H1 (cell line): ENCODE data around the gene VOPP1. TPM values are rescaled to one million over a fixed set of nuclear protein-coding genes. Genes with fewer than 3 reads are reported as not detected.

ENCODE experiments used
- CTCF ChIA-PET: fragments of 300-600 bp; sonication (Branson Sonifier 250); formaldehyde crosslinking; loops from one replicate; lab custom pipeline; 2021; ENCODE audit not compliant: partially characterized antibody; lab: Charles Lee
- POLR2A ChIA-PET: fragments of 300-600 bp; sonication (Branson Sonifier 250); formaldehyde crosslinking; loops from one replicate; lab custom pipeline; 2021; ENCODE audit warnings: inconsistent platforms; ENCODE audit not compliant: partially characterized antibody; lab: Charles Lee
- DNase-seq, 2 experiments: peaks; one replicate each; pipeline versions ENCODE4 v3.0.0 to v3.0.0-alpha.2; 2010 to 2022; ENCODE audit warnings: low spot score in 2 of 2, low read depth in 1 of 2, mixed read lengths in 1 of 2
- FAIRE-seq: peaks from 2 replicates; lab custom pipeline; 2011; peaks lifted over from hg19 to GRCh38; lab: Jason Lieb, UNC
- H2AFZ ChIP-seq: 2 replicates; pipeline ENCODE4 v1.8.1; 2012; ENCODE audit warnings: low read length, inconsistent platforms
- H2AK5ac ChIP-seq: 2 replicates; pipeline ENCODE4 v1.6.1; 2013; ENCODE audit warnings: low read depth, low read length
- H2BK120ac ChIP-seq: replicated peaks from 2 replicates; pipeline ENCODE3; 2013; ENCODE audit warnings: low read depth, low read length, inconsistent platforms
- H2BK12ac ChIP-seq: 2 replicates; pipeline ENCODE4 v1.6.1; 2013; ENCODE audit warnings: low read depth, low read length
- H2BK15ac ChIP-seq: 2 replicates; pipeline ENCODE4 v1.6.1; 2013; ENCODE audit warnings: low read length
- H2BK20ac ChIP-seq: 2 replicates; pipeline ENCODE4 v1.6.1; 2013; ENCODE audit warnings: low read length
- H2BK5ac ChIP-seq: 2 replicates; pipeline ENCODE4 v1.6.1; 2013; ENCODE audit warnings: low read depth, low read length
- H3K14ac ChIP-seq: 2 replicates; pipeline ENCODE4 v1.6.1; 2013; ENCODE audit warnings: inconsistent platforms; ENCODE audit not compliant: insufficient read length
- H3K18ac ChIP-seq: 2 replicates; pipeline ENCODE4 v1.6.1; 2013; ENCODE audit warnings: low read length; ENCODE audit errors: extremely low read depth
- H3K23ac ChIP-seq: 2 replicates; pipeline ENCODE4 v1.6.1; 2013; ENCODE audit warnings: inconsistent platforms; ENCODE audit not compliant: insufficient read length
- H3K23me2 ChIP-seq: 2 replicates; pipeline ENCODE4 v1.6.1; 2013; ENCODE audit warnings: low read depth, low read length
- H3K27ac ChIP-seq: 2 replicates; pipeline ENCODE4 v1.6.1; 2011; ENCODE audit warnings: low read depth, low read length, inconsistent platforms
- H3K27me3 ChIP-seq, 4 experiments: replicated peaks in 1 of 4; 1 replicate in 1 of 4; 2 replicates in 3 of 4; pipeline versions ENCODE4 v1.6.1 to v1.8.1; 2011 to 2013; ENCODE audit warnings: low read length in 3 of 4, mild to moderate bottlenecking in 3 of 4, inconsistent platforms in 2 of 4, mixed read lengths in 2 of 4, moderate library complexity in 1 of 4; ENCODE audit not compliant: control insufficient read depth in 3 of 4, insufficient read depth in 3 of 4; ENCODE audit errors: extremely low read depth in 1 of 4
- H3K36me3 ChIP-seq, 4 experiments: 2 replicates each; pipeline versions ENCODE4 v1.6.1 to v1.8.1; 2011 to 2013; ENCODE audit warnings: mild to moderate bottlenecking in 4 of 4, low read length in 3 of 4, moderate library complexity in 2 of 4, control low read depth in 1 of 4, inconsistent platforms in 1 of 4; ENCODE audit not compliant: insufficient read depth in 4 of 4, control insufficient read depth in 2 of 4
- H3K4ac ChIP-seq: replicated peaks from 2 replicates; pipeline ENCODE3; 2013; ENCODE audit warnings: low read length, low read depth, mixed read lengths, inconsistent platforms; ENCODE audit not compliant: insufficient read length
- H3K4me1 ChIP-seq, 4 experiments: replicated peaks in 1 of 4; 1 replicate in 1 of 4; 2 replicates in 3 of 4; pipeline versions ENCODE4 v1.6.1 to v1.8.1; 2011 to 2013; ENCODE audit warnings: low read length in 3 of 4, inconsistent platforms in 2 of 4, mixed read lengths in 1 of 4; ENCODE audit not compliant: insufficient read depth in 4 of 4, control insufficient read depth in 3 of 4
- H3K4me2 ChIP-seq, 2 experiments: 2 replicates each; pipeline versions ENCODE4 v1.6.1 to v1.8.1; 2011 to 2013; ENCODE audit warnings: low read depth in 2 of 2, low read length in 2 of 2, control low read depth in 1 of 2, inconsistent platforms in 1 of 2, mild to moderate bottlenecking in 1 of 2; ENCODE audit not compliant: insufficient read depth in 1 of 2
- H3K4me3 ChIP-seq, 4 experiments: fragments of 200-600, 300-600 bp in 1 of 4; sonication (generic), shearing (Covaris generic), sonication (Bioruptor Twin) in 1 of 4; 2 replicates each; pipeline versions ENCODE4 v1.5.1 to v1.8.1; 2011 to 2016; ENCODE audit warnings: low read length in 4 of 4, low read depth in 3 of 4, control low read depth in 2 of 4, inconsistent platforms in 2 of 4, mild to moderate bottlenecking in 2 of 4, mixed read lengths in 1 of 4, moderate library complexity in 1 of 4; ENCODE audit not compliant: insufficient read depth in 2 of 4; ENCODE audit errors: extremely low read depth in 1 of 4
- H3K56ac ChIP-seq: replicated peaks from 2 replicates; pipeline ENCODE3; 2013; ENCODE audit warnings: low read depth, mild to moderate bottlenecking, mixed read lengths, low read length, inconsistent platforms; ENCODE audit not compliant: insufficient read length
- H3K79me1 ChIP-seq: 2 replicates; pipeline ENCODE4 v1.6.1; 2013; ENCODE audit warnings: low read depth, low read length, control low read depth
- H3K79me2 ChIP-seq, 2 experiments: 2 replicates each; pipeline versions ENCODE4 v1.6.1 to v1.8.1; 2012 to 2013; ENCODE audit warnings: low read length in 2 of 2, mild to moderate bottlenecking in 2 of 2, inconsistent platforms in 1 of 2; ENCODE audit not compliant: insufficient read depth in 2 of 2, control insufficient read depth in 1 of 2
- H3K9ac ChIP-seq, 4 experiments: replicated peaks in 1 of 4; 1 replicate in 1 of 4; 2 replicates in 3 of 4; pipeline versions ENCODE4 v1.6.1 to v1.8.1; 2011 to 2013; ENCODE audit warnings: low read depth in 3 of 4, low read length in 3 of 4, control low read depth in 2 of 4, mild to moderate bottlenecking in 2 of 4, moderate library complexity in 2 of 4, inconsistent platforms in 1 of 4; ENCODE audit errors: extremely low read depth in 1 of 4
- H3K9me3 ChIP-seq, 2 experiments: 2 replicates each; pipeline versions ENCODE4 v1.6.1 to v1.8.1; 2012 to 2013; ENCODE audit warnings: mild to moderate bottlenecking in 2 of 2, moderate library complexity in 2 of 2, control low read depth in 1 of 2, inconsistent platforms in 1 of 2, low read depth in 1 of 2, low read length in 1 of 2, mixed read lengths in 1 of 2; ENCODE audit not compliant: insufficient read depth in 2 of 2
- H4K20me1 ChIP-seq, 2 experiments: replicated peaks in 1 of 2; 2 replicates each; pipeline versions ENCODE3 to v1.8.1; 2011 to 2013; ENCODE audit warnings: inconsistent platforms in 2 of 2, low read length in 2 of 2, mild to moderate bottlenecking in 1 of 2; ENCODE audit not compliant: insufficient read depth in 2 of 2, control insufficient read depth in 1 of 2
- H4K5ac ChIP-seq: 2 replicates; pipeline ENCODE4 v1.6.1; 2013; ENCODE audit warnings: low read length, low read depth, mixed read lengths, inconsistent platforms; ENCODE audit not compliant: insufficient read length
- H4K8ac ChIP-seq: 2 replicates; pipeline ENCODE4 v1.8.0; 2013; ENCODE audit warnings: mild to moderate bottlenecking, moderate library complexity, low read length, inconsistent platforms; ENCODE audit not compliant: insufficient read depth; ENCODE audit errors: extremely low read depth
- H4K91ac ChIP-seq: replicated peaks from 2 replicates; pipeline ENCODE3; 2013; ENCODE audit warnings: low read length, mixed read lengths, inconsistent platforms; ENCODE audit not compliant: insufficient read length
- EP300 ChIP-seq, 2 experiments: IDR thresholded peaks; 1 replicate in 1 of 2; 2 replicates in 1 of 2; pipeline ENCODE4 v1.6.1; 2011 to 2012; ENCODE audit warnings: low read depth in 2 of 2, low read length in 2 of 2, mild to moderate bottlenecking in 2 of 2, borderline replicate concordance in 1 of 2, inconsistent platforms in 1 of 2, moderate library complexity in 1 of 2
- HDAC6 ChIP-seq: IDR thresholded peaks from one replicate; pipeline ENCODE4 v1.7.1; 2012; ENCODE audit warnings: low read depth, mild to moderate bottlenecking, inconsistent platforms, low read length, moderate library complexity
- POLR2AphosphoS5 ChIP-seq: IDR thresholded peaks from 2 replicates; pipeline ENCODE4 v1.6.1; 2011; ENCODE audit warnings: low read depth, low read length
- WGBS, 2 experiments: shearing (Covaris generic) in 1 of 2; methylation state at CpG; one replicate each; pipeline versions ENCODE4 v1.1.6 to v1.1.7; 2013 to 2015; ENCODE audit warnings: low lambda C conversion rate in 2 of 2, mixed read lengths in 2 of 2, inconsistent platforms in 1 of 2, low coverage in 1 of 2, missing lambda C conversion rate in 1 of 2; ENCODE audit not compliant: insufficient replicate concordance in 2 of 2, insufficient coverage in 1 of 2, insufficient read length in 1 of 2; ENCODE audit errors: extremely low coverage in 1 of 2, missing lambda C conversion rate in 1 of 2; 5-methylcytosine and 5-hydroxymethylcytosine counted together
- polyA plus RNA-seq, 7 experiments: library from polyadenylated mRNA; depleted of rRNA in 3 of 7; stranded (reverse) in 5 of 7; unstranded in 2 of 7; fragments of >200 nt in 5 of 7; fragments of 200-250 nt in 2 of 7; gene quantifications; 1 replicate in 5 of 7; 2 replicates in 1 of 7; 4 replicates in 1 of 7; pipeline versions ENCODE4 v1.2.1 to v1.2.3, GENCODE V29; 2011 to 2013; ENCODE audit warnings: missing spikeins in 2 of 7, mixed read lengths in 2 of 7
- total RNA-seq: library from RNA; stranded (reverse); fragmentation: NEBNext Ultra II Directional; extraction: Animal tissue kit (Norgen Biotek cat#: 25700); gene quantifications from 2 replicates; pipeline ENCODE4 v1.2.1, GENCODE V29; 2021
- TF ChIP-seq, protein P1 (sequence below), 3 experiments: IDR thresholded peaks; 1 replicate in 2 of 3; 2 replicates in 1 of 3; pipeline versions ENCODE4 v1.5.1 to v1.6.1; 2011; ENCODE audit warnings: low read length in 3 of 3, mild to moderate bottlenecking in 3 of 3, inconsistent platforms in 2 of 3, low read depth in 1 of 3, moderate library complexity in 1 of 3; ENCODE audit not compliant: insufficient read depth in 1 of 3; ENCODE audit errors: control extremely low read depth in 1 of 3

The VOPP1 gene
- total and polyA plus RNA-seq, 2 of the 8 experiments (the other 6 are each of a cell fraction or from before 2014, with no cell fraction given), result 44.7 to 83.0 TPM

DNA sequence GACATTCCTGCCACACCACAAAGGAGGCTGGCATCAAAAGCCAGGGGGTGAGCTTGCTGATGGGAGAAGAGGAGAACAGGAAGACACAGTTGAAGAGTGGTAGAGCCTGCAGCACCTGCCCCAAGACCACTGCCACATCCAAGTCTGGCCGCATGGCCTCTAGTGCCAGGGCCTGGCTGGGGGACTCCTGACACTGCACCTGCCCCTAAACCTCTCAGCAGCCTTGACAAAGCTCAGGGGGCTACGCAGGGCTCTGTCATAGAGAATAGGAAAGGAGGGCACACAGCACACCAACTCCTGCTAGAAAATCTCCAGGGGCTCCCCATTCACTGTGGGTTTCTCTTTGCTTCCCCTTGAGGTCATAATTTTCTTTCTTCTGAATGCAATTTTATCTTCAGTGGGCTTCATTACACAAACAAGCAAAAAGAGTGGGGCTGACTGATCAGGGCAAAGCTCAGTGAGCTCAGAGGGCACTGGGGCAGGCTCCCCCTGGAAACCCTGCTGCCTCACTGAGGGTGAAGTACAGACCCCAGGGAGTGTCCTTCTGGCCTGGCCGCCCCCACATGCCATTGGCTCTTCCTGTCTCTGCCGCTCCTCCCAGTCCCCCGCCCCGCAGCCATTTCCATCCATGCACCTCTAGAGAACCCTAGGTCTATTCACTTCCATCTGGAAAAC lies 37.2 kb downstream of the VOPP1 start:
- H3K27ac ChIP-seq, result no peak overlapping the region
- H2AK5ac ChIP-seq, result no peak overlapping the region
- H2BK12ac ChIP-seq, result no peak overlapping the region
- H4K8ac ChIP-seq, result no peak overlapping the region
- no peaks in the 10 kb centered on the region for H3K27me3 ChIP-seq
- no peak overlapping the region for H4K5ac ChIP-seq
- no peak overlapping the region for H3K14ac ChIP-seq
- H2AFZ ChIP-seq, result no peak overlapping the region
- CTCF ChIA-PET, result interaction anchor here (0.8 to 2.8 kb wide), 7 partner anchors 10 to 40 kb away, joined by 3 to 6 read pairs (median 3); no protein-coding TSS in a partner anchor
- H3K4me2 ChIP-seq, result no peak overlapping the region
- no peak overlapping the region for H3K4ac ChIP-seq
- WGBS, 2 experiments, result 91% methylated on average over 6 of the region's 6 CpGs; no CpG with 5 or more reads in 1 of the 2 experiments
- no peak overlapping the region for H2BK120ac ChIP-seq
- H3K79me1 ChIP-seq, result peaks cover 26% of the 10 kb centered on the region
- peaks cover 14 to 25% of the 10 kb centered on the region in 2 experiments for H4K20me1 ChIP-seq
- no peaks in the 10 kb centered on the region for H3K36me3 ChIP-seq
- H4K91ac ChIP-seq, result no peak overlapping the region
- H3K4me1 ChIP-seq, result peaks cover 10 to 25% (median 23%) of the 10 kb centered on the region in 4 experiments
- H2BK15ac ChIP-seq, result no peak overlapping the region; the same call in 1 of the 2 replicates
- peaks cover 3% of the 10 kb centered on the region; the same call in 1 of the 2 replicates for H3K23me2 ChIP-seq
- no peak for TF ChIP-seq HDAC6
- no peak for TF ChIP-seq POLR2AphosphoS5
- peak in 1 of 2 experiments; percentile 76; a peak in 1 of 3 replicates for TF ChIP-seq EP300 (IDR thresholded peaks at IDR 0.05; ENCODE audit: borderline replicate concordance in 1 of 2, low read depth in 2 of 2, low read length in 2 of 2)
- TF ChIP-seq, protein P1, sequence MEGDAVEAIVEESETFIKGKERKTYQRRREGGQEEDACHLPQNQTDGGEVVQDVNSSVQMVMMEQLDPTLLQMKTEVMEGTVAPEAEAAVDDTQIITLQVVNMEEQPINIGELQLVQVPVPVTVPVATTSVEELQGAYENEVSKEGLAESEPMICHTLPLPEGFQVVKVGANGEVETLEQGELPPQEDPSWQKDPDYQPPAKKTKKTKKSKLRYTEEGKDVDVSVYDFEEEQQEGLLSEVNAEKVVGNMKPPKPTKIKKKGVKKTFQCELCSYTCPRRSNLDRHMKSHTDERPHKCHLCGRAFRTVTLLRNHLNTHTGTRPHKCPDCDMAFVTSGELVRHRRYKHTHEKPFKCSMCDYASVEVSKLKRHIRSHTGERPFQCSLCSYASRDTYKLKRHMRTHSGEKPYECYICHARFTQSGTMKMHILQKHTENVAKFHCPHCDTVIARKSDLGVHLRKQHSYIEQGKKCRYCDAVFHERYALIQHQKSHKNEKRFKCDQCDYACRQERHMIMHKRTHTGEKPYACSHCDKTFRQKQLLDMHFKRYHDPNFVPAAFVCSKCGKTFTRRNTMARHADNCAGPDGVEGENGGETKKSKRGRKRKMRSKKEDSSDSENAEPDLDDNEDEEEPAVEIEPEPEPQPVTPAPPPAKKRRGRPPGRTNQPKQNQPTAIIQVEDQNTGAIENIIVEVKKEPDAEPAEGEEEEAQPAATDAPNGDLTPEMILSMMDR (IDR thresholded peaks at IDR 0.05; ENCODE audit: control extremely low read depth in 1 of 3, insufficient read depth in 1 of 3, low read depth in 1 of 3, low read length in 3 of 3), result no peak
- no peaks in the 10 kb centered on the region for H3K9me3 ChIP-seq
- no peak overlapping the region for H3K4me3 ChIP-seq
- peaks cover 0 to 87% of the 10 kb centered on the region in 2 experiments for H3K79me2 ChIP-seq
- DNase-seq (no peak), FAIRE-seq (no peak)
- no peak overlapping the region for H3K23ac ChIP-seq
- no peak overlapping the region for H3K18ac ChIP-seq
- POLR2A ChIA-PET, result interaction anchor here (1.0 to 1.2 kb wide), 4 partner anchors 14 to 169 kb away, joined by 3 to 4 read pairs (median 3); no protein-coding TSS in a partner anchor
- no peak overlapping the region for H2BK5ac ChIP-seq
- no peak overlapping the region for H3K56ac ChIP-seq
- no peak overlapping the region for H2BK20ac ChIP-seq
- H3K9ac ChIP-seq, result no peak overlapping the region
